ENCODE data around the gene RBMX2.

RBMX2 gene

GRCh38 chrX:130393451-130394074, 8.2 kb upstream of the RBMX2 start:
- Mint-ChIP-seq H3K36me3 (ENCODE audit: low read depth) (no peaks in the 10 kb centered on the region), H3K4me1 (peaks cover 6% of the 10 kb centered on the region), H3K9me3 (peaks cover 2% of the 10 kb centered on the region), H3K27ac (no peak overlapping the region), H3K27me3 (ENCODE audit: low read depth) (no peaks in the 10 kb centered on the region), H3K4me3 (no peak overlapping the region)
- TF ChIP-seq CTCF (IDR thresholded peaks at IDR 0.05; ENCODE audit: unreplicated experiment in 3 of 3) = peak; percentile 74 to 80 (median 76)

- TF ChIP-seq CTCF (IDR thresholded peaks at IDR 0.05; ENCODE audit: unreplicated experiment in 3 of 3) = no peak
- Mint-ChIP-seq H3K4me1 (peaks cover 6% of the 10 kb centered on the region), H3K27me3 (ENCODE audit: low read depth) (no peaks in the 10 kb centered on the region), H3K36me3 (ENCODE audit: low read depth) (no peaks in the 10 kb centered on the region), H3K27ac (no peak overlapping the region), H3K4me3 (no peak overlapping the region), H3K9me3 (no peaks in the 10 kb centered on the region)
Measured at GRCh38 chrX:130395341-130395740, 6.4 kb upstream of the RBMX2 start.

GRCh38 chrX:130402208-130402684, 459 bp downstream of the RBMX2 start:
- peaks cover 13% of the 10 kb centered on the region for H3K36me3 Mint-ChIP-seq (ENCODE audit: low read depth)
- H3K4me3 Mint-ChIP-seq = peak overlapping the region; percentile 86 to 92 (median 91)
- peak overlapping the region; percentile 9 to 81 (median 20) for H3K27ac Mint-ChIP-seq
- peaks cover 3% of the 10 kb centered on the region for H3K27me3 Mint-ChIP-seq (ENCODE audit: low read depth)
- no peaks in the 10 kb centered on the region for H3K4me1 Mint-ChIP-seq
- no peak for TF ChIP-seq CTCF (IDR thresholded peaks at IDR 0.05; ENCODE audit: unreplicated experiment in 3 of 3)
- no peaks in the 10 kb centered on the region for H3K9me3 Mint-ChIP-seq

GRCh38 chrX:130413415-130413814, 11.6 kb downstream of the RBMX2 start:
- H3K27ac Mint-ChIP-seq = no peak overlapping the region
- no peaks in the 10 kb centered on the region for H3K9me3 Mint-ChIP-seq
- H3K4me1 Mint-ChIP-seq = no peaks in the 10 kb centered on the region
- H3K27me3 Mint-ChIP-seq (ENCODE audit: low read depth) = no peaks in the 10 kb centered on the region
- H3K4me3 Mint-ChIP-seq = no peak overlapping the region
- peaks cover 46% of the 10 kb centered on the region for H3K36me3 Mint-ChIP-seq (ENCODE audit: low read depth)
- TF ChIP-seq CTCF (IDR thresholded peaks at IDR 0.05; ENCODE audit: unreplicated experiment in 3 of 3) = no peak

- Mint-ChIP-seq H3K27me3 (ENCODE audit: low read depth) (no peaks in the 10 kb centered on the region), H3K27ac (no peak overlapping the region), H3K9me3 (no peaks in the 10 kb centered on the region), H3K4me3 (no peak overlapping the region), H3K4me1 (no peaks in the 10 kb centered on the region), H3K36me3 (ENCODE audit: low read depth) (peaks cover 40% of the 10 kb centered on the region)
- TF ChIP-seq CTCF (IDR thresholded peaks at IDR 0.05; ENCODE audit: unreplicated experiment in 3 of 3) = no peak
Measured at GRCh38 chrX:130414800-130415199, 13.0 kb downstream of the RBMX2 start.

GRCh38 chrX:130415201-130415600, 13.4 kb downstream of the RBMX2 start:
- Mint-ChIP-seq H3K27me3 (ENCODE audit: low read depth) (no peaks in the 10 kb centered on the region), H3K9me3 (no peaks in the 10 kb centered on the region), H3K4me3 (no peak overlapping the region), H3K4me1 (no peaks in the 10 kb centered on the region), H3K27ac (no peak overlapping the region), H3K36me3 (ENCODE audit: low read depth) (peaks cover 38% of the 10 kb centered on the region)
- TF ChIP-seq CTCF (IDR thresholded peaks at IDR 0.05; ENCODE audit: unreplicated experiment in 3 of 3) = no peak
